Measurements from ENCODE around the gene SELE. TPM values are rescaled to one million over a fixed set of nuclear protein-coding genes. Genes with fewer than 3 reads are reported as not detected.

The SELE gene
- total RNA-seq, 6 experiments from 2014 or later = not detected

GRCh38 chr1:169731446-169731845 is 2.4 kb downstream of the SELE start:
- Mint-ChIP-seq H3K9me3 (no peaks in the 10 kb centered on the region), H3K27me3 (ENCODE audit: insufficient read depth) (peaks cover 15% of the 10 kb centered on the region), H3K4me1 (ENCODE audit: low read depth) (no peaks in the 10 kb centered on the region), H3K36me3 (ENCODE audit: low read depth) (no peaks in the 10 kb centered on the region), H3K4me3 (no peak overlapping the region), H3K27ac (no peak overlapping the region)
- no peak for TF ChIP-seq CTCF (IDR thresholded peaks at IDR 0.05)
- no peak for DNase-seq

GRCh38 chr1:169729991-169730390 is 3.9 kb downstream of the SELE start:
- no peak for TF ChIP-seq CTCF (IDR thresholded peaks at IDR 0.05)
- H3K36me3 Mint-ChIP-seq (ENCODE audit: low read depth) = no peaks in the 10 kb centered on the region
- no peaks in the 10 kb centered on the region for H3K9me3 Mint-ChIP-seq
- no peak overlapping the region for H3K4me3 Mint-ChIP-seq
- no peak overlapping the region for H3K27ac Mint-ChIP-seq
- no peaks in the 10 kb centered on the region for H3K4me1 Mint-ChIP-seq (ENCODE audit: low read depth)
- peaks cover 15% of the 10 kb centered on the region for H3K27me3 Mint-ChIP-seq (ENCODE audit: insufficient read depth)
- no peak for DNase-seq

GRCh38 chr1:169727307-169727706 is 6.6 kb downstream of the SELE start:
- Mint-ChIP-seq H3K27me3 (ENCODE audit: insufficient read depth) (peaks cover 12% of the 10 kb centered on the region), H3K36me3 (ENCODE audit: low read depth) (no peaks in the 10 kb centered on the region), H3K9me3 (no peaks in the 10 kb centered on the region), H3K27ac (no peak overlapping the region), H3K4me1 (ENCODE audit: low read depth) (no peaks in the 10 kb centered on the region), H3K4me3 (no peak overlapping the region)
- no peak for TF ChIP-seq CTCF (IDR thresholded peaks at IDR 0.05)
- DNase-seq = no peak

- H3K27me3 Mint-ChIP-seq (ENCODE audit: insufficient read depth) = peaks cover 12% of the 10 kb centered on the region
- no peaks in the 10 kb centered on the region for H3K36me3 Mint-ChIP-seq (ENCODE audit: low read depth)
- no peak for TF ChIP-seq CTCF (IDR thresholded peaks at IDR 0.05)
- no peaks in the 10 kb centered on the region for H3K4me1 Mint-ChIP-seq (ENCODE audit: low read depth)
- no peak overlapping the region for H3K27ac Mint-ChIP-seq
- no peak for DNase-seq
- no peak overlapping the region for H3K4me3 Mint-ChIP-seq
- H3K9me3 Mint-ChIP-seq = no peaks in the 10 kb centered on the region
Measured at GRCh38 chr1:169726851-169727250, 7.0 kb downstream of the SELE start.

- no peaks in the 10 kb centered on the region for H3K36me3 Mint-ChIP-seq (ENCODE audit: low read depth)
- H3K4me1 Mint-ChIP-seq (ENCODE audit: low read depth) = no peaks in the 10 kb centered on the region
- peaks cover 12% of the 10 kb centered on the region for H3K27me3 Mint-ChIP-seq (ENCODE audit: insufficient read depth)
- no peaks in the 10 kb centered on the region for H3K9me3 Mint-ChIP-seq
- TF ChIP-seq CTCF (IDR thresholded peaks at IDR 0.05) = no peak
- no peak for DNase-seq
- H3K27ac Mint-ChIP-seq = no peak overlapping the region
- no peak overlapping the region for H3K4me3 Mint-ChIP-seq
Measured at GRCh38 chr1:169725930-169726329, 7.9 kb downstream of the SELE start.

- no peak for DNase-seq
- H3K27me3 Mint-ChIP-seq (ENCODE audit: insufficient read depth) = peaks cover 12% of the 10 kb centered on the region
- no peaks in the 10 kb centered on the region for H3K9me3 Mint-ChIP-seq
- H3K4me3 Mint-ChIP-seq = no peak overlapping the region
- no peaks in the 10 kb centered on the region for H3K4me1 Mint-ChIP-seq (ENCODE audit: low read depth)
- H3K36me3 Mint-ChIP-seq (ENCODE audit: low read depth) = no peaks in the 10 kb centered on the region
- no peak for TF ChIP-seq CTCF (IDR thresholded peaks at IDR 0.05)
- no peak overlapping the region for H3K27ac Mint-ChIP-seq
Measured at GRCh38 chr1:169724168-169724567, 9.7 kb downstream of the SELE start.

All from HFFc6 (cell line).